CD4-positive, alpha-beta T cell treated with Interleukin-4 for 1 hour (primary cell): ENCODE measurements around the gene LHX1.
A peak's percentile ranks its signal among the peaks of the same experiment; 100 is the strongest.

ENCODE experiments used
- DNase-seq, 2 donors: peaks; one replicate each; pipeline ENCODE4 v3.0.0-alpha.2; 2020 to 2022

LHX1 gene

GRCh38 chr17:36939802-36940312 lies 2.6 kb downstream of the LHX1 start:
- DNase-seq: peak in 1 of 2 donors; percentile 13

GRCh38 chr17:36940313-36941264 lies 3.3 kb downstream of the LHX1 start:
- no peak for DNase-seq

- no peak for DNase-seq
These were observed 4.2 kb downstream of the LHX1 start for GRCh38 chr17:36941265-36942010.

GRCh38 chr17:36942019-36942599 lies 4.8 kb downstream of the LHX1 start:
- DNase-seq: no peak

GRCh38 chr17:36942631-36943125 lies 5.4 kb downstream of the LHX1 start:
- peak in 1 of 2 donors; percentile 28 for DNase-seq

- peak in 1 of 2 donors; percentile 19 for DNase-seq
These were observed 6.2 kb downstream of the LHX1 start for GRCh38 chr17:36943250-36944191.

GRCh38 chr17:36944553-36944952 lies 7.3 kb downstream of the LHX1 start:
- peak in 1 of 2 donors; percentile 3 for DNase-seq

- DNase-seq: no peak
These were observed 7.9 kb downstream of the LHX1 start for GRCh38 chr17:36945140-36945539.

GRCh38 chr17:36945959-36946725 lies 8.9 kb downstream of the LHX1 start:
- no peak for DNase-seq

- no peak for DNase-seq
These were observed 9.4 kb downstream of the LHX1 start for GRCh38 chr17:36946726-36947091.

- DNase-seq: no peak
These were observed 10.8 kb downstream of the LHX1 start for GRCh38 chr17:36947922-36948716.

- peak; percentile 96 to 97 for DNase-seq
These were observed 11.6 kb downstream of the LHX1 start, which contains the start of gene AATF for GRCh38 chr17:36948717-36949460. TSS of gene AATF (plus strand) at chr17:36948954. CDS start at chr17:36949126, 172 bp downstream.

- no peak for DNase-seq
These were observed 12.2 kb downstream of the LHX1 start for GRCh38 chr17:36949461-36949927.

GRCh38 chr17:36950027-36950426 lies 12.8 kb downstream of the LHX1 start:
- DNase-seq: no peak

GRCh38 chr17:36951084-36951789 lies 14.0 kb downstream of the LHX1 start:
- DNase-seq: no peak

- no peak for DNase-seq
These were observed 34.2 kb downstream of the LHX1 start for GRCh38 chr17:36971508-36971907.

GRCh38 chr17:36972186-36972700 lies 35.0 kb downstream of the LHX1 start:
- no peak for DNase-seq

- no peak for DNase-seq
These were observed 35.6 kb downstream of the LHX1 start for GRCh38 chr17:36972905-36973304.
